Measurements from ENCODE around the gene GPRIN1.
A peak's percentile ranks its signal among the peaks of the same experiment; 100 is the strongest.

The GPRIN1 gene

GRCh38 chr5:176590035-176590717 is 19.8 kb downstream of the GPRIN1 start:
- Histone ChIP-seq H3K4me1 (peaks cover 0 to 48% (median 42%) of the 10 kb centered on the region in 10 experiments; a peak in 16 of 20 replicates), H4K20me1 (peaks cover 0 to 28% (median 17%) of the 10 kb centered on the region in 11 experiments; a peak in 15 of 22 replicates), H3K9me3 (replicated peaks in 1 of 11) (peaks cover 18 to 44% (median 33%) of the 10 kb centered on the region in 11 experiments), H3K27me3 (no peaks in the 10 kb centered on the region; a peak in 1 of 22 replicates), H3K4me3 (no peak overlapping the region), H3K9ac (peak overlapping the region in 2 of 11 experiments; percentile 40 to 54; a peak in 4 of 22 replicates), H3K4me2 (peak overlapping the region in 10 of 11 experiments; percentile 26 to 80 (median 64); a peak in 18 of 22 replicates), H3K36me3 (peaks cover 0 to 32% (median 18%) of the 10 kb centered on the region in 11 experiments; a peak in 17 of 22 replicates), H3K27ac (peak overlapping the region in 3 of 11 experiments; percentile 18 to 47 (median 26); a peak in 3 of 22 replicates)
- no peak for TF ChIP-seq Cebpa-rat (IDR thresholded peaks at IDR 0.05)

- peaks cover 27 to 54% (median 42%) of the 10 kb centered on the region in 11 experiments for H3K9me3 ChIP-seq (replicated peaks in 1 of 11)
- peak overlapping the region in 3 of 11 experiments; percentile 18 to 36 (median 26); a peak in 3 of 22 replicates for H3K27ac ChIP-seq
- peaks cover 0 to 30% (median 21%) of the 10 kb centered on the region in 11 experiments; a peak in 17 of 22 replicates for H3K36me3 ChIP-seq
- peak overlapping the region in 8 of 11 experiments; percentile 53 to 80 (median 69); a peak in 16 of 22 replicates for H3K4me2 ChIP-seq
- H3K9ac ChIP-seq: peak overlapping the region in 2 of 11 experiments; percentile 40 to 54; a peak in 1 of 22 replicates
- H3K4me3 ChIP-seq: no peak overlapping the region
- no peak for TF ChIP-seq Cebpa-rat (IDR thresholded peaks at IDR 0.05)
- H3K4me1 ChIP-seq: peaks cover 0 to 48% (median 42%) of the 10 kb centered on the region in 10 experiments; a peak in 16 of 20 replicates
- peaks cover 0 to 19% (median 8%) of the 10 kb centered on the region in 11 experiments; a peak in 9 of 22 replicates for H4K20me1 ChIP-seq
- no peaks in the 10 kb centered on the region; a peak in 1 of 22 replicates for H3K27me3 ChIP-seq
Observed at GRCh38 chr5:176589039-176589769, 20.8 kb downstream of the GPRIN1 start.

GRCh38 chr5:176588297-176588696 is 21.7 kb downstream of the GPRIN1 start:
- peaks cover 0 to 17% (median under 1%) of the 10 kb centered on the region in 11 experiments; a peak in 6 of 22 replicates for H4K20me1 ChIP-seq
- H3K9me3 ChIP-seq (replicated peaks in 1 of 11): peaks cover 34 to 62% (median 47%) of the 10 kb centered on the region in 11 experiments
- peaks cover 0 to 51% (median 48%) of the 10 kb centered on the region in 10 experiments; a peak in 16 of 20 replicates for H3K4me1 ChIP-seq
- H3K27ac ChIP-seq: peak overlapping the region in 1 of 11 experiments; percentile 56; a peak in 1 of 22 replicates
- H3K4me2 ChIP-seq: peak overlapping the region in 10 of 11 experiments; percentile 1 to 80 (median 68); a peak in 18 of 22 replicates
- H3K4me3 ChIP-seq: no peak overlapping the region
- H3K27me3 ChIP-seq: no peaks in the 10 kb centered on the region; a peak in 1 of 22 replicates
- no peak for TF ChIP-seq Cebpa-rat (IDR thresholded peaks at IDR 0.05)
- H3K36me3 ChIP-seq: peaks cover 0 to 29% (median 21%) of the 10 kb centered on the region in 11 experiments; a peak in 17 of 22 replicates
- no peak overlapping the region for H3K9ac ChIP-seq

GRCh38 chr5:176587398-176587797 is 22.6 kb downstream of the GPRIN1 start:
- Histone ChIP-seq H4K20me1 (peaks cover 0 to 17% (median 0%) of the 10 kb centered on the region in 11 experiments; a peak in 4 of 22 replicates), H3K36me3 (peaks cover 0 to 23% (median 13%) of the 10 kb centered on the region in 11 experiments; a peak in 17 of 22 replicates), H3K4me1 (peaks cover 0 to 51% (median 48%) of the 10 kb centered on the region in 10 experiments; a peak in 16 of 20 replicates), H3K27me3 (no peaks in the 10 kb centered on the region; a peak in 1 of 22 replicates), H3K27ac (peak overlapping the region in 4 of 11 experiments; percentile 23 to 56 (median 50); a peak in 4 of 22 replicates), H3K4me2 (peak overlapping the region in 9 of 11 experiments; percentile 53 to 80 (median 69); a peak in 18 of 22 replicates), H3K9me3 (replicated peaks in 1 of 11) (peaks cover 33 to 56% (median 44%) of the 10 kb centered on the region in 11 experiments), H3K9ac (peak overlapping the region in 1 of 11 experiments; percentile 44; a peak in 1 of 22 replicates), H3K4me3 (no peak overlapping the region)
- no peak for TF ChIP-seq Cebpa-rat (IDR thresholded peaks at IDR 0.05)

- TF ChIP-seq Cebpa-rat (IDR thresholded peaks at IDR 0.05): no peak
Observed at GRCh38 chr5:176583076-176583475, 26.9 kb downstream of the GPRIN1 start.

GRCh38 chr5:176581361-176581760 is 28.6 kb downstream of the GPRIN1 start:
- H4K20me1 ChIP-seq: no peaks in the 10 kb centered on the region; a peak in 1 of 22 replicates
- H3K9ac ChIP-seq: no peak overlapping the region
- H3K27ac ChIP-seq: no peak overlapping the region
- no peak overlapping the region for H3K4me2 ChIP-seq
- H3K27me3 ChIP-seq: no peaks in the 10 kb centered on the region
- H3K9me3 ChIP-seq (replicated peaks in 1 of 11): peaks cover 24 to 29% (median 26%) of the 10 kb centered on the region in 11 experiments
- no peak overlapping the region for H3K4me3 ChIP-seq
- peaks cover 0 to 9% (median 4%) of the 10 kb centered on the region in 11 experiments; a peak in 7 of 22 replicates for H3K36me3 ChIP-seq
- TF ChIP-seq Cebpa-rat (IDR thresholded peaks at IDR 0.05): no peak
- peaks cover 0 to 26% (median 14%) of the 10 kb centered on the region in 10 experiments; a peak in 12 of 20 replicates for H3K4me1 ChIP-seq

More at GRCh38 chr5:176583076-176583475, 26.9 kb downstream of the GPRIN1 start:
- no peak overlapping the region for H3K4me3 ChIP-seq
- H3K36me3 ChIP-seq: peaks cover 0 to 14% (median 4%) of the 10 kb centered on the region in 11 experiments; a peak in 7 of 22 replicates
- H3K4me2 ChIP-seq: no peak overlapping the region
- no peaks in the 10 kb centered on the region for H3K27me3 ChIP-seq
- H3K4me1 ChIP-seq: peaks cover 0 to 28% (median 18%) of the 10 kb centered on the region in 10 experiments; a peak in 16 of 20 replicates
- H4K20me1 ChIP-seq: no peaks in the 10 kb centered on the region; a peak in 1 of 22 replicates
- no peak overlapping the region for H3K9ac ChIP-seq
- peaks cover 28 to 40% (median 31%) of the 10 kb centered on the region in 11 experiments for H3K9me3 ChIP-seq (replicated peaks in 1 of 11)
- no peak overlapping the region for H3K27ac ChIP-seq

- Histone ChIP-seq H4K20me1 (peaks cover 0 to 8% (median 0%) of the 10 kb centered on the region in 11 experiments; a peak in 2 of 22 replicates), H3K4me2 (no peak overlapping the region), H3K27ac (no peak overlapping the region), H3K4me3 (no peak overlapping the region), H3K36me3 (no peaks in the 10 kb centered on the region; a peak in 1 of 22 replicates), H3K4me1 (peaks cover 0 to 26% (median 14%) of the 10 kb centered on the region in 10 experiments; a peak in 12 of 20 replicates), H3K27me3 (no peaks in the 10 kb centered on the region), H3K9me3 (replicated peaks in 1 of 11) (peaks cover 3 to 9% (median 5%) of the 10 kb centered on the region in 11 experiments), H3K9ac (no peak overlapping the region)
- no peak for TF ChIP-seq Cebpa-rat (IDR thresholded peaks at IDR 0.05)
Observed at GRCh38 chr5:176579323-176579722, 30.6 kb downstream of the GPRIN1 start.

GRCh38 chr5:176578391-176578808 is 31.6 kb downstream of the GPRIN1 start:
- Histone ChIP-seq H3K27me3 (no peaks in the 10 kb centered on the region), H3K4me3 (no peak overlapping the region), H3K4me2 (peak overlapping the region in 5 of 11 experiments; percentile 22 to 66 (median 53); a peak in 7 of 22 replicates), H3K9me3 (replicated peaks in 1 of 11) (no peaks in the 10 kb centered on the region), H3K4me1 (peaks cover 0 to 21% (median 13%) of the 10 kb centered on the region in 10 experiments; a peak in 12 of 20 replicates), H3K27ac (no peak overlapping the region), H3K9ac (no peak overlapping the region), H4K20me1 (peaks cover 0 to 8% (median 0%) of the 10 kb centered on the region in 11 experiments; a peak in 2 of 22 replicates), H3K36me3 (no peaks in the 10 kb centered on the region)
- TF ChIP-seq Cebpa-rat (IDR thresholded peaks at IDR 0.05): no peak

All from BLaER1 treated with 17β-estradiol and CSF1 and Interleukin-3, amounts not matched to agents 10 nM and 100 nM (cell line).